Stomach (tissue), 4 donors: Measurements from ENCODE around the gene PRKACA.

ENCODE experiments used
- CTCF ChIP-seq, 7 experiments: fragments of 450-650 bp in 4 of 7; fragments of 200-600 bp in 3 of 7; sonication (generic) in 3 of 7; IDR thresholded peaks; one replicate each; pipeline ENCODE4 v1.5.1; 2016 to 2019; ENCODE audit warnings: antibody characterized with exemption in 7 of 7, control low read depth in 2 of 7, mild to moderate bottlenecking in 1 of 7
- POLR2A ChIP-seq, 4 donors: fragments of 450-650 bp; IDR thresholded peaks; one replicate each; pipeline ENCODE4 v1.6.1; 2016; ENCODE audit warnings: antibody characterized with exemption in 4 of 4, control low read depth in 2 of 4, mild to moderate bottlenecking in 1 of 4, moderate library complexity in 1 of 4
- POLR2AphosphoS5 ChIP-seq, 3 donors: sonication (generic); formaldehyde crosslinking; IDR thresholded peaks; one replicate each; pipeline ENCODE4 v1.6.1; 2016; ENCODE audit warnings: antibody characterized with exemption in 3 of 3

- no peak for TF ChIP-seq POLR2A (IDR thresholded peaks at IDR 0.05)
- no peak for TF ChIP-seq CTCF (IDR thresholded peaks at IDR 0.05)
- TF ChIP-seq POLR2AphosphoS5 (IDR thresholded peaks at IDR 0.05), result peak in 1 of 3 donors; percentile 75
Observed at GRCh38 chr19:14117668-14118164, at the start of gene PRKACA.
